ENCODE data around the gene LSMEM2. TPM values are rescaled to one million over a fixed set of nuclear protein-coding genes. Genes with fewer than 3 reads are reported as not detected.

Gene LSMEM2
- total RNA-seq, 1 experiment from 2014 or later, result 0.57 TPM

- peaks cover 42% of the 10 kb centered on the region for H3K4me1 Mint-ChIP-seq
- no peaks in the 10 kb centered on the region for H3K9me3 Mint-ChIP-seq
- peak within 1 kb of the TSS; percentile 88 for H3K4me3 Mint-ChIP-seq
- ATAC-seq (peak; percentile 6), DNase-seq (ENCODE audit: low spot score) (peak; percentile 65)
- H3K36me3 Mint-ChIP-seq, result peaks cover 28% of the 10 kb centered on the region
- H3K27ac Mint-ChIP-seq, result peak within 1 kb of the TSS; percentile 97
- CTCF ChIA-PET, result interaction anchor here (0.8 to 5.5 kb wide), 16 partner anchors 14 to 131 kb away, joined by 3 to 95 read pairs (median 6); partner anchors contain the start of genes CYB561D2, GNAT1, HYAL1 and HYAL3
- H3K27me3 Mint-ChIP-seq (ENCODE audit: low read depth), result no peaks in the 10 kb centered on the region
- POLR2A ChIA-PET, result interaction anchor here (1.5 to 2.0 kb wide), 2 partner anchors 15 to 23 kb away, joined by 5 to 8 read pairs; partner anchors contain the start of genes HYAL3 and NAA80
- TF ChIP-seq ZNF512 (CRISPR knock-in tag; IDR thresholded peaks at IDR 0.05; ENCODE audit: borderline replicate concordance) (no peak), CBFB (CRISPR knock-in tag; IDR thresholded peaks at IDR 0.05; ENCODE audit: low read depth) (0 out of 2 replicates have a peak, but pooled peaks have one; percentile 3), OVOL2 (CRISPR knock-in tag; IDR thresholded peaks at IDR 0.05; ENCODE audit: borderline replicate concordance) (no peak), ZSCAN18 (CRISPR knock-in tag; IDR thresholded peaks at IDR 0.05) (no peak), ZNF317 (CRISPR knock-in tag; IDR thresholded peaks at IDR 0.05; ENCODE audit: borderline replicate concordance, low read depth) (no peak), IRF1 (CRISPR knock-in tag; IDR thresholded peaks at IDR 0.05) (no peak), SP1 (CRISPR knock-in tag; conservative IDR thresholded peaks at IDR 0.05) (0 out of 2 replicates have a peak, but pooled peaks have one; percentile 43), FOXP4 (CRISPR knock-in tag; IDR thresholded peaks at IDR 0.05) (peak; percentile 78), CREM (CRISPR knock-in tag; IDR thresholded peaks at IDR 0.05) (no peak), TP53 (CRISPR knock-in tag; IDR thresholded peaks at IDR 0.05) (no peak), HMGXB4 (CRISPR knock-in tag; IDR thresholded peaks at IDR 0.05) (no peak), FOXK1 (CRISPR knock-in tag; IDR thresholded peaks at IDR 0.05) (no peak), ZBTB21 (CRISPR knock-in tag; IDR thresholded peaks at IDR 0.05; ENCODE audit: borderline replicate concordance) (peak; percentile 22; the same call in 1 of the 2 replicates), TEAD4 (CRISPR knock-in tag; IDR thresholded peaks at IDR 0.05) (no peak), HMGA2 (CRISPR knock-in tag; IDR thresholded peaks at IDR 0.05) (no peak), ZNF532 (CRISPR knock-in tag; IDR thresholded peaks at IDR 0.05; ENCODE audit: borderline replicate concordance) (no peak), ERG (CRISPR knock-in tag; IDR thresholded peaks at IDR 0.05) (no peak; the same call in 1 of the 2 replicates), RELA (CRISPR knock-in tag; IDR thresholded peaks at IDR 0.05; ENCODE audit: borderline replicate concordance) (no peak), ETV6 (CRISPR knock-in tag; IDR thresholded peaks at IDR 0.05) (peak; percentile 85; the same call in 1 of the 2 replicates), ESRRA (CRISPR knock-in tag; IDR thresholded peaks at IDR 0.05; ENCODE audit: borderline replicate concordance) (0 out of 2 replicates have a peak, but pooled peaks have one; percentile 54), E2F4 (CRISPR knock-in tag; IDR thresholded peaks at IDR 0.05; ENCODE audit: borderline replicate concordance, low read depth) (no peak)
Observed at GRCh38 chr3:50322386-50323091, 43.7 kb downstream of the LSMEM2 start, which contains the start of gene HYAL2. Gene HYAL2, minus strand, starts transcription at chr3:50322745. Its CDS starts 2,256 bp downstream, at chr3:50320489.

Data from WTC11 (cell line).